ENCODE data around the gene NOTCH1. TPM values are rescaled to one million over a fixed set of nuclear protein-coding genes. Genes with fewer than 3 reads are reported as not detected.

The NOTCH1 gene
- total RNA-seq, 1 donor from 2014 or later, result 121 TPM

DNA sequence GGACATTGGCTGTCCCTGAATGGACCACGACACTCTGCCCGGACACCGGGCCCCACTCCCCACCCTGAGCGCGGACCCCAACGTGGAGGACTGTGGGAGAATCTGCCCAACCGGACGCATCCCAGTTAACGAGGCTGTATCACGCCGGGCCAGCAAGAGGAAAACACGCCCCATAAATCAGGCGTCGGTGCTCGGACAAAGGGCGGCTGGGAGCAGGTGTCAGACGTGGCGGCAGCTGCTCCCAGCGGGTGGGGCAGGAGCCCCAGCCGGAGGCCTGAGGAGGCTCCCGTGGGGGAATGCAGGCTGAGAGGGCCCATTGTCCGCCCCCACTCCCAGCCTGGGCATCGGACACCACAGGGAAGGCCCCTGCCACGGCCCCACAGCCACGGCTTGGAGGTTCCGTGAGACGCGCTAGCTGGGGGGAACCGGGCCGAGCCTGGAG lies 19.2 kb downstream of the NOTCH1 start:
- no peak overlapping the region for H3K27ac Mint-ChIP-seq
- intact Hi-C loops (cut with micrococcal nuclease), result no loop called here
- DNase-seq (ENCODE audit: low spot score), result no peak
- H3K4me1 Mint-ChIP-seq (ENCODE audit: low read depth), result no peaks in the 10 kb centered on the region
- no peaks in the 10 kb centered on the region for H3K27me3 Mint-ChIP-seq (ENCODE audit: insufficient read depth)
- no peaks in the 10 kb centered on the region for H3K36me3 Mint-ChIP-seq (ENCODE audit: low read depth)
- no peaks in the 10 kb centered on the region for H3K9me3 Mint-ChIP-seq
- H3K4me3 Mint-ChIP-seq, result no peak overlapping the region

DNA sequence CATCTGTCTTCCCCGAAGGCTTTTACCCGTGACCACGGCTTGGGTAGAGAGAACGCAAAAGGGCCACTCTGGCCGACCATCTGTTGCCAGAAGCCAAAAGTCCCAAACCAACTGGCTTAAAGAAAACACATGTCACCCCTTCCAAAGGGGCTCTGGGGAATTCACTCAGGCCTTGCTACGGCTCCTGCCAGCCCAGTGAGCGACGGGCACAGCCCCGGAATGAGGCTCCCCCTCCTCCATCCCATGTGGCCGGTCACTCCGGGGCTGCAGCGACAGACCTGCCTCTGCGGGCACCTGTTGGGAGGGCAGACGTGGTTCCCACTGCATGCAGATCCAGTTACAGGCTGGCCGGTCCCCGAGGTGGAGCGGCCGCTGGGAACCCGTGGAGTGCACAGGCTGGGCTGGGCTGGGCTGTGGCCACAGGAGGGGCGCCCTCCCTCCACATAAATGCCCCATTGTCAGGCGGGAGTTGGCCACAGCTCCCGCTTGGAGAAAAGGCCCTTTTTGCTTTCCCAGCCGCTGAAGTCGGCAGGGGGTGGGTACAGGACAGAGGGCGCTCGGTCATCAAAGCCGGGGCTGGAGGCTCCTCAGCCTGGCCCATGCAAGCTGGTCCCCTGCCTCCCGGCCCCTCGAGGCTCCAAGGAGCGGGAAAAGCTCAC lies 19.9 kb downstream of the NOTCH1 start:
- Mint-ChIP-seq H3K27ac (no peak overlapping the region), H3K27me3 (ENCODE audit: insufficient read depth) (no peaks in the 10 kb centered on the region), H3K4me3 (no peak overlapping the region), H3K36me3 (ENCODE audit: low read depth) (no peaks in the 10 kb centered on the region), H3K9me3 (no peaks in the 10 kb centered on the region), H3K4me1 (ENCODE audit: low read depth) (no peaks in the 10 kb centered on the region)
- DNase-seq (ENCODE audit: low spot score), result no peak
- intact Hi-C loops (cut with micrococcal nuclease), result no loop called here

DNA sequence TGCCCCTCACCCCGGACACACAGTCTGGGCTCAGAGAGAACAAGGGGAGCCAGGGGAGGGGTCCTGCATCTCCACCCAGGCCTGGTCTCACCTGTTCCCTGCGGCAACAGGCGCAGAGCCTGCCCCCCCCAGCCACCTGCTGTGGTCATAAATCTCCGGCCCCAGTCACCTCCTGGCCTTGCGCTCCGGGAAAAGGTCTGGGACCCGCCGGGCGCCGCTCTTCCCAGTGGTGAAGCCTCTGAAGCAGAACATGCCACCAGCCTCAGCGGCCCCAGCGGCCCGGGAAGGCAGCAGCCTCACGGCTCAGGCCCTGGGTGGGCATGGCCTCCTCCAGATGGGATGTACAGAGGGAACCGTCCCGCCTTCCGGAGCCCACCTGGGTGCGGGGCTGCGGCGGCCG lies 20.6 kb downstream of the NOTCH1 start:
- Mint-ChIP-seq H3K27ac (no peak overlapping the region), H3K4me3 (no peak overlapping the region), H3K27me3 (ENCODE audit: insufficient read depth) (no peaks in the 10 kb centered on the region), H3K36me3 (ENCODE audit: low read depth) (no peaks in the 10 kb centered on the region), H3K9me3 (no peaks in the 10 kb centered on the region), H3K4me1 (ENCODE audit: low read depth) (no peaks in the 10 kb centered on the region)
- intact Hi-C loops (cut with micrococcal nuclease), result no loop called here
- no peak for DNase-seq (ENCODE audit: low spot score)

GRCh38 chr9:136522314-136523237 lies 23.3 kb downstream of the NOTCH1 start:
- DNase-seq (ENCODE audit: low spot score), result no peak

GRCh38 chr9:136521537-136521936 lies 24.3 kb downstream of the NOTCH1 start:
- H3K27ac Mint-ChIP-seq, result no peak overlapping the region
- DNase-seq (ENCODE audit: low spot score), result no peak
- H3K4me3 Mint-ChIP-seq, result no peak overlapping the region
- intact Hi-C loops (cut with micrococcal nuclease), result no loop called here
- H3K9me3 Mint-ChIP-seq, result no peaks in the 10 kb centered on the region
- no peaks in the 10 kb centered on the region for H3K4me1 Mint-ChIP-seq (ENCODE audit: low read depth)
- no peaks in the 10 kb centered on the region for H3K27me3 Mint-ChIP-seq (ENCODE audit: insufficient read depth)
- no peaks in the 10 kb centered on the region for H3K36me3 Mint-ChIP-seq (ENCODE audit: low read depth)

More at GRCh38 chr9:136522314-136523237, 23.3 kb downstream of the NOTCH1 start:
- H3K27ac Mint-ChIP-seq, result no peak overlapping the region
- H3K9me3 Mint-ChIP-seq, result no peaks in the 10 kb centered on the region
- H3K4me3 Mint-ChIP-seq, result no peak overlapping the region
- intact Hi-C loops (cut with micrococcal nuclease), result no loop called here
- no peaks in the 10 kb centered on the region for H3K4me1 Mint-ChIP-seq (ENCODE audit: low read depth)
- H3K36me3 Mint-ChIP-seq (ENCODE audit: low read depth), result no peaks in the 10 kb centered on the region
- no peaks in the 10 kb centered on the region for H3K27me3 Mint-ChIP-seq (ENCODE audit: insufficient read depth)

- no peaks in the 10 kb centered on the region for H3K36me3 Mint-ChIP-seq (ENCODE audit: low read depth)
Measured at GRCh38 chr9:136520053-136520540, 25.8 kb downstream of the NOTCH1 start.

DNA sequence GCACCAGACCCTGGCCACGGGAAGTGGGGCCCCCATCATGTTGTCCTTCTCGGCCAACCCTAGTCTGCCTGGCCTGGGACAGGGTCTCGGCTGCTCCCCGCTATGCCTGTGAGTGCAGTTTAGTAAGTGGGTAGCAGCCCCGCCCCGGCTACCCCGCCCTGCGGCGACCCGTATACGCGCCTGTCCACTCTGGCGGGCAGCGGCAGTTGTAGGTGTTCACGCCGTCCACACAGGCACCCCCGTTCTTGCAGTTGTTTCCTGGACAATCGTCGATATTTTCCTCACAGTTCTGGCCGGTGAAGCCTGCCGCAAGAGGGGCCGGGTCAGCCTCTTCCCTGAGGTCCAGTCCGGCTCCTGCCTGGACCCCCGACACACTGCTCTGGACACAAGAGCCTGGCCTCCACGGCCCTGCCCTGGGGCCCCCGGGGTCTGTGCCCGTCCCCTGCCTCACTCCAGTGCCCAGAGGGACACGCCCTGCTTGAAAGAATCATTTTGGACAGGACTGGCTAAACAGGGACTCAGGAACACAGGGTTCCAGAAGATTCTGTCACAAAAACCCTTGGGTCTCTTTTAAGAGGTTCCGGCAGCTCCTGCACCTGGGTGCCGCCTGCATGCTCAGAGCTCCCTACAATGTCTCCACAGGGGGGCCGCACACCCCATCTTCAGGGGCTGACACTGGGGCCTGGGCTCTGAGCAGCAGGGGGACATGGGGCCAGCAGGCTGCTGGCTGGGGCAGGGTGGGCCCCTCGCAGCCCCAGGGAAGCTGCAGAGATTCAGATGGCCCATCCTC lies 26.4 kb downstream of the NOTCH1 start:
- H3K36me3 Mint-ChIP-seq (ENCODE audit: low read depth), result no peaks in the 10 kb centered on the region
- no peak overlapping the region for H3K27ac Mint-ChIP-seq
- no peaks in the 10 kb centered on the region for H3K4me1 Mint-ChIP-seq (ENCODE audit: low read depth)
- H3K27me3 Mint-ChIP-seq (ENCODE audit: insufficient read depth), result no peaks in the 10 kb centered on the region
- H3K4me3 Mint-ChIP-seq, result no peak overlapping the region
- intact Hi-C loops (cut with micrococcal nuclease), result no loop called here
- no peaks in the 10 kb centered on the region for H3K9me3 Mint-ChIP-seq
- DNase-seq (ENCODE audit: low spot score), result no peak

More at GRCh38 chr9:136520053-136520540, 25.8 kb downstream of the NOTCH1 start:
- no peaks in the 10 kb centered on the region for H3K9me3 Mint-ChIP-seq
- no peak overlapping the region for H3K4me3 Mint-ChIP-seq
- DNase-seq (ENCODE audit: low spot score), result no peak
- H3K27ac Mint-ChIP-seq, result no peak overlapping the region
- no peaks in the 10 kb centered on the region for H3K27me3 Mint-ChIP-seq (ENCODE audit: insufficient read depth)
- intact Hi-C loops (cut with micrococcal nuclease), result no loop called here
- no peaks in the 10 kb centered on the region for H3K4me1 Mint-ChIP-seq (ENCODE audit: low read depth)

GRCh38 chr9:136518623-136519022 lies 27.2 kb downstream of the NOTCH1 start:
- no peaks in the 10 kb centered on the region for H3K36me3 Mint-ChIP-seq (ENCODE audit: low read depth)
- DNase-seq (ENCODE audit: low spot score), result no peak
- intact Hi-C loops (cut with micrococcal nuclease), result no loop called here
- H3K27ac Mint-ChIP-seq, result no peak overlapping the region
- H3K27me3 Mint-ChIP-seq (ENCODE audit: insufficient read depth), result no peaks in the 10 kb centered on the region
- no peaks in the 10 kb centered on the region for H3K4me1 Mint-ChIP-seq (ENCODE audit: low read depth)
- H3K4me3 Mint-ChIP-seq, result no peak overlapping the region
- no peaks in the 10 kb centered on the region for H3K9me3 Mint-ChIP-seq

GRCh38 chr9:136517950-136518349 lies 27.9 kb downstream of the NOTCH1 start:
- H3K9me3 Mint-ChIP-seq, result no peaks in the 10 kb centered on the region
- H3K27me3 Mint-ChIP-seq (ENCODE audit: insufficient read depth), result no peaks in the 10 kb centered on the region
- DNase-seq (ENCODE audit: low spot score), result no peak
- H3K4me3 Mint-ChIP-seq, result no peak overlapping the region
- intact Hi-C loops (cut with micrococcal nuclease), result no loop called here
- H3K27ac Mint-ChIP-seq, result no peak overlapping the region
- no peaks in the 10 kb centered on the region for H3K4me1 Mint-ChIP-seq (ENCODE audit: low read depth)
- H3K36me3 Mint-ChIP-seq (ENCODE audit: low read depth), result no peaks in the 10 kb centered on the region

DNA sequence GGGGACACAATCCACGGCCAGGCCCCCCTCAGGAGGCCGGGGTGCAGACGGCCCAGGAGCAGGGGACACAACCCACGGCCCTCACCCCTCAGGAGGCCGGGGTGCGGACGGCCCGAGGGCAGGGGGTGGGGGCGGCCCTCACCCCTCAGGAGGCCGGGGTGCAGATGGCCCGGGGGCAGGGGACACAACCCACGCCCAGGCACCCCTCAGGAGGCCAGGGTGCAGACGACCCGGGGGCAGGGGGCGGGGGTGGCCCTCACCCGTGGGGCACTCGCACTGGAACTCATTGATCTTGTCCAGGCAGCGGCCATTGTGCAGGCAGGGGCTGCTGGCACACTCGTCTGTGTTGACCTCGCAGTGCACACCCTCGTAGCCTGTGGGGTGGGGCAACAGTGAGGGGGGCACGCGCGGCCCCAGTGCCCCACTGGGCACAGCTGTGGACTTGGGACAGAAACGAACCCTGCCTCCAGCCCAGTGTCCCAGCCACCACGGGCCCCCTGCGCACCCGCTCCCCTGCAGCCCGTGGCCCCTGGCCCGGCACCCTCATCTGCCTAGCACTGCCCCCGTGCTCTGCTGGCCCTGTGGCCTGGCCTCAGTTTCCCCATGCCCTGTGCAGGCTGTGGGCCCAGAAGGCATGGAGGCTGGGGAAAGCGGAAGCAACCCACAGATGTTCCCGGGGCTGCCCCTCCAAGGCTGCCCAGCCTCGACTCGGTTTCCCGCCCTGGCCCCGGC lies 28.7 kb downstream of the NOTCH1 start:
- DNase-seq (ENCODE audit: low spot score), result no peak
- Mint-ChIP-seq H3K27ac (no peak overlapping the region), H3K4me3 (no peak overlapping the region), H3K27me3 (ENCODE audit: insufficient read depth) (no peaks in the 10 kb centered on the region), H3K9me3 (no peaks in the 10 kb centered on the region), H3K4me1 (ENCODE audit: low read depth) (no peaks in the 10 kb centered on the region), H3K36me3 (ENCODE audit: low read depth) (no peaks in the 10 kb centered on the region)
- intact Hi-C loops (cut with micrococcal nuclease), result no loop called here

DNA sequence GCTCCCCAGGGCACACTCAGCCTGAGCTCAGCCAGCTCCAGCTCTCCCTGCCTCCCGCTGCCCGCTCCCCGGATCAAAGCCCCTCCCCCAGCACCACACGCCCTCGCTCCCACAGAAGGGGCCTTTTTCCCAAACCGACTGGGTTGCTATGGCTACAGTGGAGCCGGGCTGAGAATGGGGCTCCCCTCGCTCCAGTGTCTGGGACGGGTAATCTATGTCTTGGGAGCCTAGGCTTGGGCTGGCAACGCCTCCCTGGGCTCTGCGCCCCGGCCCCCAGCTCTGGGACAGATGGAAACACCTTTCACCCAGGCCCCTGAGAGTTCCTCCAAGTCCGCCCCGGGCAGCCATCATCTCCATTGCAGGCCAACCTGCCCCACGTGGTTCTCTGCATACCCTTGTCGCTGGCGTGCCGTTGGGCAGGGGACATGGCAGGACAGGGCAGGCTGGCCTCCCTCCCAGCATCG lies 29.6 kb downstream of the NOTCH1 start:
- intact Hi-C loops (cut with micrococcal nuclease), result no loop called here
- Mint-ChIP-seq H3K4me1 (ENCODE audit: low read depth) (no peaks in the 10 kb centered on the region), H3K27me3 (ENCODE audit: insufficient read depth) (no peaks in the 10 kb centered on the region), H3K4me3 (no peak overlapping the region), H3K36me3 (ENCODE audit: low read depth) (no peaks in the 10 kb centered on the region), H3K9me3 (no peaks in the 10 kb centered on the region), H3K27ac (no peak overlapping the region)
- DNase-seq (ENCODE audit: low spot score), result no peak

DNA sequence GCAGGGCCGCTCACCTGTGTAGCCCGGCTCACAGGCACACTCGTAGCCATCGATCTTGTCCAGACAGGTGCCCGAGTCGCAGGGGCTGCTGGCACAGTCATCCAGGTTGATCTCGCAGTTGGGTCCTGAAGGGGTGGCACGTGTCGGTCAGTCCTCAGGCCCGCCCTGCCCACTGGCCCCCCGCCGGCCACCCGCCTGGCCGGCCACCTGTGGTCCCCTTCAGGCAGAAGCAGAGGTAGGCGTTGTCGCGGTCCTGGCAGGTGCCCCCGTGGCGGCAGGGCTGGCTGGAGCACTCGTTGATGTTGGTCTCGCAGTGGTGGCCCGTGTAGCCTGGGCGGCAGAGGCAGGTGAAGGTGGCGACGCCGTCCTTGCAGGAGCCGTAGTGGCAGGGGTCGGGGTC lies 30.6 kb downstream of the NOTCH1 start:
- H3K4me3 Mint-ChIP-seq, result no peak overlapping the region
- no peaks in the 10 kb centered on the region for H3K27me3 Mint-ChIP-seq (ENCODE audit: insufficient read depth)
- intact Hi-C loops (cut with micrococcal nuclease), result no loop called here
- H3K36me3 Mint-ChIP-seq (ENCODE audit: low read depth), result no peaks in the 10 kb centered on the region
- H3K9me3 Mint-ChIP-seq, result no peaks in the 10 kb centered on the region
- H3K4me1 Mint-ChIP-seq (ENCODE audit: low read depth), result no peaks in the 10 kb centered on the region
- H3K27ac Mint-ChIP-seq, result no peak overlapping the region
- no peak for DNase-seq (ENCODE audit: low spot score)

All from activated T-helper 1 cell treated with anti-CD3 and anti-CD28 coated beads, Interleukin-12 subunit alpha, Interleukin-12 subunit beta, Interleukin-2, Interleukin-4 antibody, amounts not matched to agents 30 ng/mL and 10 ng/mL and 1 ng/mL, durations not matched to agents 14 hours and 24 hours and 36 hours (primary cell).